ENCODE data around the gene IL27RA.

Gene IL27RA

DNA sequence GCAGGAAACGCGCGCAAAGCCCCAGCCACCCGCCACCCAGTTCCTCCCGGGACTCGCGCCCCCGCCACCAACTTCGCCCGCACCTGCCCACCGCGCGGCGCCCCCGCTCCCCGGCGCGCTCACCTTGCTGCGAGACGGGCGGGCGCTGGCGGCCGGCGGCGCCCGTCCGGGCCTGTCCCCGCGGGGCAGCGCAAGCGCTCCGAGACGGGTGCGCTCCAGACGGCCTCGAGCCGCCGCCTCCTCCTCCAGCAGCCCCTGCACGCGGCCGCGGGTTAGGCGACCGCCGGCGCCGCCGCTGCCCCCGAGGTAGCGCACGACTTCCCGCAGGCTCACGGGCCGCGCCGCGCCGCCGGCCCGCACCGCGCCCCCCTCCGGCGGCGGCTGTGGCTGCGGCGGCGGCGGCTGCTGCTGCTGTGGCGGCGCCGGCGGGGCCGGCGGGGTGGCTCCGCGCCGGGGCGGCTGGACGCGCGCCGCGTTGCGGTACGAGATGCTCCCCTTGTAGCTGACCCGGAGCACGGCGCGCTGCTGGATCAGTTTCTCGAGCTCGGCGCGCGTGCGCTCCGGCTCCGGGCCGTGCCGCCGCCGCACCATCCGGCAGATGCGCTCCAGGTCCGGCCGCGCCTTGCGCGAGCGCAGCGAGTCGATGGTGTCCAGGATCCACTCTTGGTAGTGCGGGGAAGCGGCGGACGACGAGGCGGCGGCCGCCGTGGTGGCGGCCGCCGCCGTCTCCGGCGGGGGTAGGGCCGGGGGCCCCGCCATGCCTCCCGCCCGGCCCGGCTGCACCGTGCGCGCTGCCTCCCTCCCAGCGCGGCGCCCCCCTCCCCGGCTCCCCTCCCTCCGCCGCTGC lies 58.3 kb downstream of the IL27RA start:
- no peak for DNase-seq

DNA sequence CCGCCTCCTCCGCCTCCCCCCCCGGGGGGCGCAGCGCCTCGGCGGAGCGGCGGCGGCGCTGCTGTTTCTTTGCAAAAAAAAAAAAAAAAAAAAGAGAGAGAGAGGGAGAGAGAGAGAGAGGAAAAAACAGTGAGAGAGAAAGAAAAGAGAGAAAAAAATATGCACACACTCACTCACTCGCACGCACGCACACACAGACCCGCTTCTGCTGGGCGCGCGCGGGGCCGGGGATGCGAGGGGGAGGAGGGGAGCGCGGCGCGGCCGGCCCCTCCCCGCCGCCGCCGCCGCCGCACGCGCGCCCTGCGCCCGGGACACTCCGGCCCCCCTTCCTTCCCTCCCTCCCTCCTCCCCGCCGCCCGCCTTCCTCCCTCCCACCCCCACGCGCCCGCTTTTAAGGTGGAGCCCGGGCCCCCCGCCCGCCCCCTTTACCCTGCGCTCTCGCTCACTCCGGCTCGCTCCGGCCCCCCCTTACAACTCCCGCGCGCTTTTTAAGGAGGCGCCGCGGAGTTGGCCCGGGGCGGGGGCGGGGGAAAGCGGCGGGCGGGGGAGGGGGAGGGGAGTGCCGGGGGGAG lies 59.0 kb downstream of the IL27RA start, which contains the start of gene SAMD1:
Gene SAMD1, minus strand, starts transcription at position 243 of the 572 bp plus-strand sequence.
- no peak for DNase-seq

DNA sequence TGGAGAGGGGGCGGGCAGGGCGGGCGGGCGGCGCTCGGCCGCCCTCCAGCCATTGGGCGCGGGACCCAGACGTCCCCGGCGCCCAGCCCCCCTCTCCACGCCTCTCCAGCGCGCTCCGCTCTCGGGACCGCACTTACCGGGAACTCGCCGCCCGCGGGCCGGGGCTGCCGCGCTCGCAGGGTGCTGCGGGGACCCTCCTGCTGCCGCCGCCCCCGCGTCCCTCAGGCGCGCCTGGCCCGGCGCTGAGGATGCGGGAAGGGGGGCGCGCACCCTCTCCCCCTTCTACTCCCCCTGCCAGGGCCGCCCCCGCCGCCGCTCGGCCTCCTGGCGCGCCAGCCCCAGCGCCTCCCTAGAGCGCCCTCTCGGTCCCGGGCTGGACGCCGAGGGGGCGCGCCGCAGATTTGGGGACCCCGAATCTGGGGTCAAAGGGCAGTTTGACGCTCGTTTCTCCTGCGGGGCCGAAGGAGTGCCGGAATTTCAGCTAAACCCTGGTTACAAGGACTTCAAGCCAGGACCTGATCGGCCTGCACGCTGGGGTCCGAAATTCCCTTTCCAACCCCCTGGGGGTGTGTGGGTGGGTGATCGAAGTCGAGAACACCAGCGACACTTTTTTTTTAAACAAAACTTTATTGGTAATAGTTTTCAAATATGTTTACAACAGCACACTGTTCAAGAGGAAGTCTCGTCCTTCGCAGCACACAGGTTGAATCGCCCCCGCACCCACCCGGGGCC lies 59.7 kb downstream of the IL27RA start:
- no peak for DNase-seq

DNA sequence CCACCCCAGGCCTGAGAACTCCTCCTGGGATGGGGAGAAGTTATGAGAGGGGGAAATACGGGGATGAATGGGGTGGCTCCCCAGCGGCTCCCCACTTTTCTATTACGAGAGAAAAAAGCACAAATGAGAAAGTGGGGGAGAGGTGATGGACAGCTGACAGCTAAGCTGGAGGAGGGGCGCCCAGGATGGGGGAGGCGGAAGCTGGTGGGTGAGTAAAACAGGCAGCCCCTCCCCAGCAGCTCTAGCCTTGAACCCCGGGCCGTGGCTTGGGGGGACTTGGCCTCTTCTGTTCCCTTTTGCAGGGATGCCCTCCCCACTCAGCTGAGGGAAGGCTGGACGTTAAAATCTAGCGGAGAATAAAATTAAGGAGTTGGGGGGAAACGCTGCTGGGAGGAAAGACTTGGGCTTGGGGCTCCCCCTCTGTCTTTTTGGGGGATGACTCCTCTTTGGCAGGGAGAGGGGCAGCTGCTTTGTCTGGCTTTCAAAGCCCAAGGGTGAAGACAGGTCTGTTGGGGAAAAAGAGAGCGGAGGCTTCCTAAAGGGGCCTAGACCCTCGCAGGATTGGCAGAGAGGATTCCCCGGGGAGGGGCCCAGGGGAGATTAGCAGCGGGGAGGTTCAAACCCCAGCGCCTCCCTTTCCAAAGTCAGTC lies 60.4 kb downstream of the IL27RA start:
- DNase-seq, result no peak

DNA sequence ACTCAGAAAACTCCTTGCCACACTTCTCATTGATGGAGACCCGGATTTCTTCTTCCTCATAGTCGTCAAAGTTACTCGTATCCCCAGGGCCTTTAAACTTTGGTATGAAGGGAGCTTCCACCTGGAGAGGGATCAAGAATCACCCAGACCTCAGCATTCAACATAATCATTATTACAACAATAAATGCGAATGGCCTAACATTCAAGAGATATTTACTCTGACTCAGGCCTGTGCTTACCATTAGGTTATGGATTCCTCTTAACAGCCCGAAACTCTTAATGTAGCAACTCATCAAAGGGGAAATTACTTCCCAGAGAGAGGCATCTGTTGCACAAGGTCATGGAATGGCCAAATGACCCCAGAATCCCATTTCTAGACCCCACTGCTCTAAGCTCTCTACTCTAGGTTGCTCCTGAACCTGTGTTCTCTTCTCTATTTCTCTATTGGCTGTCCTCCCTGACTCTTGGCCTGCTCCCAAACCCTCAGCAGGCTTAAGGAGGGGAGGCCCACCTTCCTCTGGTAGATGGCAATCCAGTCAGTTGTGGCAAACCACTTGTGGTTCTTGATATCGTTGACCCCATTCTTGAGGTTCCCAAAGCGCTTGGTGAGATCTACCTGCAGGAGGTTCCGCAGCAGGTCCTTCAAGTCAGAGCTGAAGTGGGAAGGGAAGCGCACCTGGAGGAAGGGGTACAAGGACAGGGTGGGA lies 61.7 kb downstream of the IL27RA start:
- no peak for DNase-seq

DNA sequence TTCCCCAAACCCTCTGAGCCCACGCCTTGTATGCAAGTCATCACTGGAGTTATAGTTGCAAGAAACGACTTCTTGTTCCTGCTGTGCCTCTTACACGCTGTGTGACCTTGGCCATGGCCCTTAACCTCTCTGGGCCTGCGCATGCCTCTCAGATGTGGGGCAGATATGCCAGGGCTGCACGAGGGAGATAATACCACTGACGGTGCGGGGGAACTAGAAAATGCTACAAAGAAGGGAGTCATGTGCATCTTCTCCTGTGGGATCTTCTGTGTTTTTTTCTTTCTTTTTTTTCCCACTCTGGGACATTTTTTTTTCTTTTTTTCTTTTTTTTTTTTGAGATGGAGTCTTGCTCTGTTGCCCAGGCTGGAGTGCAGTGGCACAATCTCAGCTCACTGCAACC lies 63.3 kb downstream of the IL27RA start:
- DNase-seq, result no peak

DNA sequence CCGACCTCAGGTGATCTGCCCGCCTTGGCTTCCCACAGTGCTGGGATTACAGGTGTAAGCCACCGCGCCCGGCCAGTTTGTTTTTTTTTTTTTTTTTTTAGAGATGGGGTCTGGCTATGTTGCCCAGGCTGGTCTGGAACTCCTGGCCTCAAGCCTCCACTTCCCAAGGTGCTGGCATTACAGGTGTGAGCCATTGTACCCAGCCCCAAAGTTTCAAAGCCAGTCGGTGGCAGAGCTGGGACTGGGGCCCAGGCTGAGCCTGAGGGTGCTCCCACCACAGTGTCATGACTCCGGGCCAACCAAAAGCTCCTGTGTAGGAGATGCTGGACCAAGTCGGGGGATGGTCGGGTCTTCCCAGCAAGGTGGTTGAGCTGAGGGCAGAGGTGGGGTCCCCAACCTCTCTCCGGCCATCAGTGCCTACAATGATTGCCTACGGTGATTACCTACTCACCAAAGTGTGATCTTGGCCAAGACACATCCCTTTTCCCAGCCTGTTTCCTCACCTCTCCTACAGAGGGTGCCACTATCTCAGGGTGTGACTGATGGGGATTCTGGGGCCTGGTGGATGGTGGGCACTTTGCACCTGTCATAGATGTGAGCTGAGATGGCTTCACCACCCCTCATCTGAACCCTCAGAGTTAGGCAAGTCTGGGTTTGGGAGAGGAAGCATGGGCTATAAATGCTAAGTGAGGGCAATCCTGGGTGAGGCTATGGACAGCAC lies 64.9 kb downstream of the IL27RA start:
- no peak for DNase-seq

DNA sequence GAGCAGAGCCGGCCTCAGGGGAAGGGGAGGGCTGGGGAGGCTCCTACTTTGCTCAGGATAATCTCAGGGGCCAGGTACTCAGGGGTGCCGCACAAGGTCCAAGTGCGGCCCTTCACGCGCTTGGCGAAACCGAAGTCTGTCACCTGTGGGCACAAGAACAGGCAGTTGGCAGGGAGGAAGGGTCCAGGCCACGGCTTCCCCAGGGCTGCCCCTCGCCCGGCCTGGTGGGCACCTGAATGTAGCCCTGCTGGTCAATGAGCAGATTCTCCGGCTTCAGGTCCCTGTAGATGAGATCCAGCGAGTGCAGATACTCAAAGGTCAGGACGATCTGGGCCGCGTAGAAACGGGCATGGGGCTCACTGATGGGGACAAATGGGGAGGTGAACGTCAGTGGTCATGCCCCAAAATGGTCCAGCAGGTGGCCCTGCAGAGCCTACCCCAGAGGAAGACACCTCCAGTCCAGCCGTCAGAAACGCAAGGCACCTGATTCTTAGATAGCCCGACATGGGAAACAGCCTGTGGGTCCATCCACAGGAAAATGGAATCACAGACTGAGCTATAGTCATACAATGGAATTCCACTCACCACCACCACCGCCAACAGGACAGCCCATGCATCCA lies 66.1 kb downstream of the IL27RA start:
- no peak for DNase-seq

DNA sequence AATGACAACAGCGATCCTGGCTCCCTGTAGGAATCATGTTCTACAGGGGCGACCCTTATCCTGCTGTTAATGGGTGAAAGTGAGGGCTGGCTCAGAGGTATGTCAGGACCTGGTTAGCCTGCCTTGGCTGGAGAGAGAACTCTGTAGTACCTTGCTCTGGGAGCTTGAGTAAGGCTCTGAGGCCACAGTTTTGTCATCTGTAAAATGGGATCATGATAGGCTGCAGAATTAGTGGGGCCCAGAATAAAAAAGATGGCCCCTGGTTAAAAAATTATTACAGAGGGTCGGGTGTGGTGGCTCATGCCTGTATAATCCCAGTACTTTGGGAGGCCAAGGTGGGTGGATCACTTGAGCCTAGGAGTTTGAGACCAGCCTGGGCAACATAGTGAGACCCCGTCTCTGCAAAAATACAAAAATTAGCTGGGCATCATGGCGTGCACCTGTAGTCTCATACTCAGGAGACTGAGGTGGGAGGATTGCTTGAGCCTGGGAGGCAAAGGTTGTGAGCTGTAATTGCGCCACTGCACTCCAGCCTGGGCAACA lies 69.5 kb downstream of the IL27RA start:
- DNase-seq, result no peak

DNA sequence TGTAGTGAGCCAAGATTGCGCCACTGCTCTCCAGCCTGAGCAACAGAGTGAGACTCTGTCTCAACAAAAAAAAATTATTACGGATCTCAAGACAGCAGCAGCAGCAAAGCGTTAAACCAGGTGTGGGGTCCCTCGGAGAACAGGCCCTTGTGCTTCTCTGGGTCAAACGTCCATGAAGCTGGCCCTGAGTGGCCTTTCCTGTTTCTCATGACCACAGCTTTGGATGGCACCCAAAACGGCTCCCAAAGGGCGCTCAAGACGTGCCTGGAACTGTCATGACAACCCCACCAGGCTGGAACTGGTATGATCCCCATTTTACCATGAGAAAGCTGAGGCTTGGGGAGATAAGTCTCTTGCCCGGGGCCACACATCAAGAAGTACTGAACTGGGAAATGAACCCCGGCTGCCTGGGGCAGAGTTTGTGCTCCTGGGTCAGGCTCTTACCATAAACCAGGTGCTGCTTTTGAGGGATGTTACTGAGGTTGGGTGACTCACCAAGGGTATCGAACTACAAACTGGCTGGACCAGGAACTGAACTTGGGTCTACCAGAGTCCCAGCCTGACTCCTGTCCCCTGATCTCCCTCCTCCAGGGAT lies 70.6 kb downstream of the IL27RA start:
- no peak for DNase-seq

DNA sequence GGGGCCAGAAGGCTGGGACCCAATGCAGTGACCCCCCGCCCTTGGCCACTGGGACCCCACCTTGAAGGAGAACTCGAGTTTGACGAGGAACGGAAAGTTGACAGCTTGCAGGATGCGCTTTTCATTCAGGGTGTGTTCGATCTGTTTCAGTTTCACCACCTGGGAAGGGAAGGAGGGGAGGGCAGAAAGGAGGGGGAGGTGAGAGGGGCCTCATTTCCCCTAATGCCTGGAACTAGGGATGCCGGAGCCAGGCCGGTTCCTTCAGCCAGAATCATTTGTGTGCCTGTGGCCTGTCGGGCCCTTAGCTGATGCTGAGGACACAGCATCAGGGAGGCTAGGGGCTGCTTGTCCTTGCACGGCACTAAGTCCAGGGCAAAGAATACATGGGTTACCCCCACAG lies 71.2 kb downstream of the IL27RA start:
- DNase-seq, result no peak

Data from cerebellar nuclear complex (tissue), 1 donor.